Thyroid gland (tissue), 4 donors: Measurements from ENCODE around the gene LAMA1. TPM values are rescaled to one million over a fixed set of nuclear protein-coding genes. Genes with fewer than 3 reads are reported as not detected.

Experiments used
- DNase-seq, 2 donors: peaks; one replicate each; pipeline ENCODE4 v3.0.0-alpha.2; 2019
- H3K27ac ChIP-seq, 3 donors: fragments of 200-600 bp; sonication (generic); 1 replicate in 2 of 3; 2 replicates in 1 of 3; pipeline ENCODE4 v1.5.1; 2016 to 2019; ENCODE audit warnings: mild to moderate bottlenecking in 1 of 3, moderate library complexity in 1 of 3
- H3K27me3 ChIP-seq: fragments of 200-600 bp; sonication (generic); one replicate; pipeline ENCODE4 v1.5.1; 2019
- H3K36me3 ChIP-seq, 2 donors: fragments of 200-600 bp; sonication (generic); one replicate each; pipeline ENCODE4 v1.5.1; 2016 to 2019
- H3K4me1 ChIP-seq, 2 donors: fragments of 200-600 bp; sonication (generic); one replicate each; pipeline ENCODE4 v1.5.1; 2017 to 2019
- H3K4me3 ChIP-seq, 3 donors: fragments of 200-600 bp; sonication (generic); replicated peaks in 1 of 3; 1 replicate in 2 of 3; 2 replicates in 1 of 3; pipeline ENCODE4 v1.5.1; 2016; ENCODE audit warnings: mild to moderate bottlenecking in 1 of 3
- H3K9me3 ChIP-seq: fragments of 200-600 bp; sonication (generic); one replicate; pipeline ENCODE4 v1.5.1; 2017
- CTCF ChIP-seq, 6 experiments: fragments of 200-600 bp in 3 of 6; fragments of 450-650 bp in 3 of 6; sonication (generic) in 3 of 6; IDR thresholded peaks; one replicate each; pipeline ENCODE4 v1.5.1; 2016 to 2019; ENCODE audit warnings: antibody characterized with exemption in 6 of 6, mild to moderate bottlenecking in 2 of 6, inconsistent platforms in 1 of 6, moderate library complexity in 1 of 6
- POLR2A ChIP-seq, 2 donors: fragments of 450-650 bp; IDR thresholded peaks; one replicate each; pipeline ENCODE4 v1.6.1; 2017; ENCODE audit warnings: antibody characterized with exemption in 2 of 2, mild to moderate bottlenecking in 2 of 2, moderate library complexity in 1 of 2
- WGBS, 2 donors: methylation state at CpG; one replicate each; pipeline ENCODE4 v1.1.5; 2017; 5-methylcytosine and 5-hydroxymethylcytosine counted together
- intact Hi-C: fragments of 100-400 bp; cut with DNase I; formaldehyde crosslinking; loops from one replicate; pipeline ENCODE4 v1.15.1; 2023
- total RNA-seq, 4 donors: library from RNA; depleted of rRNA; stranded (reverse); fragments of >200 nt; gene quantifications; one replicate each; pipeline ENCODE4 v1.2.3, GENCODE V29; 2016

The LAMA1 gene
- total RNA-seq, 4 donors from 2014 or later, result 4.2 to 20.7 (median 15.2) TPM

GRCh38 chr18:6955304-6955703, 162.3 kb downstream of the LAMA1 start:
- Histone ChIP-seq H3K4me3 (no peak overlapping the region), H3K4me1 (no peaks in the 10 kb centered on the region), H3K9me3 (no peaks in the 10 kb centered on the region), H3K36me3 (peaks cover 0 to 3% of the 10 kb centered on the region in 2 donors), H3K27ac (no peak overlapping the region), H3K27me3 (no peaks in the 10 kb centered on the region)
- 97 to 98% methylated on average over 18 of the region's 18 CpGs for WGBS, 2 donors
- TF ChIP-seq POLR2A (IDR thresholded peaks at IDR 0.05) (no peak), CTCF (IDR thresholded peaks at IDR 0.05) (no peak)
- intact Hi-C loops, result no loop called here
- DNase-seq, result no peak

DNA sequence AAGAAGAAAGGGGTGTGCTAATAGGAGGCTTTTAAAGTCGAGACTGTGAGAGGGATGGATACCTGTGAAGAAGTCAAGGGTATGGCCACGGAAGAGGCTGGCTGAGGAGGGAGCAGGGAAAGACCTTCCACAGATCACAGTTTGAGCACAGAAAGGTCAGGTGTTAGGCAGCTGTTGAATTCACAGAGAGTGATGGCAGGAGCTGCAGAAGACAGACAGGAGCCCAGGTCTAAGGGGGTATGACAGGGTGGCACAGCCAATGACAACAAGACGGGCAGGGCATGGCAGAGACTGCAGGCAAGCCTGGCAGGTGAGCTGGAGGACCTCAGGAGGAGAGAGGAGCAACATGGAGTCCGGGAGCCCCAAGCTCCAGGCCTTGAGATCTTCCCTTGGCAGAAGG, 163.1 kb downstream of the LAMA1 start:
- DNase-seq, result no peak
- no peaks in the 10 kb centered on the region for H3K9me3 ChIP-seq
- H3K4me1 ChIP-seq, result no peaks in the 10 kb centered on the region
- H3K4me3 ChIP-seq, result no peak overlapping the region
- H3K27ac ChIP-seq, result no peak overlapping the region
- intact Hi-C loops, result no loop called here
- H3K36me3 ChIP-seq, result no peaks in the 10 kb centered on the region
- TF ChIP-seq POLR2A (IDR thresholded peaks at IDR 0.05) (no peak), CTCF (IDR thresholded peaks at IDR 0.05) (no peak)
- H3K27me3 ChIP-seq, result no peaks in the 10 kb centered on the region
- 87 to 88% methylated on average over 4 of the region's 4 CpGs for WGBS, 2 donors

DNA sequence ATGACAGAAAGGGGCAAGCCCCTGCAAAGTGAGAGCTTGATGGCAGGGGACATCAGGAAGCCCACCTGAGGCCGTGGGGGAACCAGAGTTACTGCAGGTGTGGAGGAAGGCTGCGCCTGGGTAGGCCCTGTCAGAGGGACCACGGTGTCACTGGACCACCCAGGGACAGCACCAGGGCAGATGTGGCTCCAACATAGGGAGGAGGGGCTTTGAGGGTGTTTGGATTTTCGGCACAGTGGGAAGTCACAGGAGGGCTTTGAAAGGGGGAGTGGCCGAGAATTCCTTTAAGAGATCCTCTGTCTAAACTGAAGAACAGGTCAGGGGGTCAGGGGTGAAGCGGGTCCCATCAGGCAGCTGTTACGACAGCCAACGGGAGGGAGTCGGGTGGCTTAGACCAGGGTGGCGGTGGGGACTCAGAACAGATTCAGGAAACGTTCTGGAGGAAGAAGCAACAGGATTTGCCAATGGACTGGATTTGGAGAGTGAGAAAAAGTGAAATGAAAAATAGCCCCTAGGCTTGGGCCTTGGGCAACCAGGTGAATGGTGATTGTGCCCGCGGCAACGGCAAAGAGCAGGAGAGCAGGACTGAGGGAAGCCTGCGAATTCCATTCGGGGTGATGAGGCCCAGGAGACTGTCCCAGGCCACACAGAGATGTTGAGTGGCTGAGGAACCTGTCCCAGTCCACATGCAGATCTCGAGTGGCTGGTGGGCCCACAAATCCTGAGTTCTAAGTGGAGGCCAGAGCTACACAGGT, 166.1 kb downstream of the LAMA1 start:
- H3K36me3 ChIP-seq, result no peaks in the 10 kb centered on the region
- H3K9me3 ChIP-seq, result no peaks in the 10 kb centered on the region
- no peak overlapping the region for H3K4me3 ChIP-seq
- no peak for TF ChIP-seq CTCF (IDR thresholded peaks at IDR 0.05)
- 75% methylated on average over 17 of the region's 17 CpGs for WGBS, 2 donors
- H3K27ac ChIP-seq, result no peak overlapping the region
- H3K27me3 ChIP-seq, result no peaks in the 10 kb centered on the region
- no peaks in the 10 kb centered on the region for H3K4me1 ChIP-seq
- no peak for DNase-seq
- intact Hi-C loops, result no loop called here

- no peaks in the 10 kb centered on the region for H3K27me3 ChIP-seq
- WGBS, 2 donors, result 89 to 90% methylated on average over 14 of the region's 14 CpGs
- H3K9me3 ChIP-seq, result no peaks in the 10 kb centered on the region
- H3K27ac ChIP-seq, result no peak overlapping the region
- H3K4me3 ChIP-seq, result no peak overlapping the region
- DNase-seq, result no peak
- H3K4me1 ChIP-seq, result no peaks in the 10 kb centered on the region
- intact Hi-C loops, result no loop called here
- H3K36me3 ChIP-seq, result no peaks in the 10 kb centered on the region
- TF ChIP-seq CTCF (IDR thresholded peaks at IDR 0.05) (no peak), POLR2A (IDR thresholded peaks at IDR 0.05) (no peak)
Measured at GRCh38 chr18:6950641-6951040, 167.0 kb downstream of the LAMA1 start.

- 72 to 76% methylated on average over 11 of the region's 11 CpGs for WGBS, 2 donors
- intact Hi-C loops, result no loop called here
- no peak overlapping the region for H3K4me3 ChIP-seq
Measured at GRCh38 chr18:6949800-6950586, 167.6 kb downstream of the LAMA1 start.

More at GRCh38 chr18:6949800-6950586, 167.6 kb downstream of the LAMA1 start:
- TF ChIP-seq POLR2A (IDR thresholded peaks at IDR 0.05) (no peak), CTCF (IDR thresholded peaks at IDR 0.05) (no peak)
- Histone ChIP-seq H3K27ac (no peak overlapping the region), H3K36me3 (no peaks in the 10 kb centered on the region), H3K4me1 (no peaks in the 10 kb centered on the region), H3K9me3 (no peaks in the 10 kb centered on the region), H3K27me3 (no peaks in the 10 kb centered on the region)
- no peak for DNase-seq
